ENCODE results near the gene WDR46.

The WDR46 gene

GRCh38 chr6:33313709-33314514, 24.9 kb upstream of the WDR46 start, which contains the start of gene TAPBP:
Gene TAPBP (minus strand): TSS chr6:33314078. CDS start chr6:33314041, 37 bp downstream.
- DNase-seq = peak in 55 of 58 donors; percentile 9 to 74 (median 51)

- peak in 36 of 58 donors; percentile 10 to 70 (median 43) for DNase-seq
Observed at GRCh38 chr6:33313105-33313708, 24.2 kb upstream of the WDR46 start.

GRCh38 chr6:33312361-33313104, 23.5 kb upstream of the WDR46 start:
- peak in 49 of 58 donors; percentile 8 to 75 (median 49) for DNase-seq

- DNase-seq = no peak
Observed at GRCh38 chr6:33306356-33306755, 17.3 kb upstream of the WDR46 start.

GRCh38 chr6:33305052-33305451, 16.0 kb upstream of the WDR46 start:
- no peak for DNase-seq

GRCh38 chr6:33304216-33304615, 15.2 kb upstream of the WDR46 start:
- DNase-seq = no peak

GRCh38 chr6:33301877-33302276, 12.8 kb upstream of the WDR46 start:
- DNase-seq = no peak

GRCh38 chr6:33299237-33299944, 10.4 kb upstream of the WDR46 start:
- peak; percentile 45 to 94 (median 85) for DNase-seq

GRCh38 chr6:33298773-33299236, 9.8 kb upstream of the WDR46 start, which contains the start of gene RGL2:
Gene RGL2 (minus strand): TSS chr6:33298942. CDS start chr6:33298610, 332 bp downstream.
- peak in 53 of 58 donors; percentile 22 to 89 (median 78) for DNase-seq

GRCh38 chr6:33297956-33298772, 9.1 kb upstream of the WDR46 start:
- DNase-seq = peak in 36 of 58 donors; percentile 6 to 73 (median 40)

GRCh38 chr6:33297406-33297955, 8.4 kb upstream of the WDR46 start:
- DNase-seq = peak in 6 of 58 donors; percentile 11 to 53 (median 26)

- DNase-seq = no peak
Observed at GRCh38 chr6:33296797-33297405, 7.9 kb upstream of the WDR46 start.

GRCh38 chr6:33295621-33296369, 6.8 kb upstream of the WDR46 start:
- no peak for DNase-seq

- no peak for DNase-seq
Observed at GRCh38 chr6:33294086-33294823, 5.2 kb upstream of the WDR46 start.

- DNase-seq = no peak
Observed at GRCh38 chr6:33292996-33293682, 4.1 kb upstream of the WDR46 start.

GRCh38 chr6:33290459-33290858, 1.4 kb upstream of the WDR46 start:
- DNase-seq = no peak

- no peak for DNase-seq
Observed at GRCh38 chr6:33289784-33290315, 811 bp upstream of the WDR46 start.
